ENCODE data around the gene STOX1. TPM values are rescaled to one million over a fixed set of nuclear protein-coding genes. Genes with fewer than 3 reads are reported as not detected.

Gene STOX1
- total and polyA plus RNA-seq, 2 of the 13 experiments (the other 11 are each of a cell fraction or from before 2014, with no cell fraction given) = 2.5 to 6.0 TPM

DNA sequence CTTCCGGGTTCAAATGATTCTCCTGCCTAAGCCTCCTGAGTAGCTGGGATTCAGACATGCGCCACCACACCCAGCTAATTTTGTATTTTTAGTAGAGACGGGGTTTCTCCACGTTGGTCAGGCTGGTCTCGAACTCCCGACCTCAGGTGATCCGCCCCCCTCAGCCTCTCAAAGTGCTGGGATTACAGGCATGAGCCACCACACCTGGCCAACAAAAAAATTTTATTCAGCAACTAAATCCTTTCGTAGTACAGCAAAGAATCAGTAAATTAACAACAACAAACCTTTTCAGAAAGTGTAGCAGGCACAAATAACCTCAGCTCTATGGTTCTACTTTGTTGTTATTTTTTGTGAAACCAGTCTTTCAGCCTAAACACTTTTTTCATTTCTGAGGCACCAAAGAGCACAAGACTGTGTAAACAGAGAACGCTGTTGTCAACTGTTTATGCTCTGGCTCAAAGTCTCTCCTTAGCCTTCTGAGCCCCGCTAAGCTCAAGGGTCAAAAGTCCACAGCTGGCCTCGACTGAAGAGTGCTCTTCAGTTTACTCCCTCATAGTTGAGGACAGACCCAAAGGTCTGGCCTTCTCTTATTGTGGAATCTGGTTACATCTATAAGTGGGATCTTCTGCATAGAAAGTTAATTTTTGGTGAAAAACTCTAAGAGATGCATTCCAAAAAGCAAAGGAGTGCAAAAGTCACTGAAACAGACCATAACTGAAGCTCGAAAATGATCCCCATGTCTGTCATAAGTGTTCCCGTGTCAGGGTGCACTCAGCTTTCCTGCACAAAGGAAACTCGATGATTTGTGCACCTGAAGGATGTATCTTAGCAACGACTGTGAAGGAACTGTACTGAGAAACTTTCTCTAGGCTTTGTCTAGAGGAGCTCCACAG, 49.2 kb downstream of the STOX1 start (continued):
- TF ChIP-seq, protein P1, sequence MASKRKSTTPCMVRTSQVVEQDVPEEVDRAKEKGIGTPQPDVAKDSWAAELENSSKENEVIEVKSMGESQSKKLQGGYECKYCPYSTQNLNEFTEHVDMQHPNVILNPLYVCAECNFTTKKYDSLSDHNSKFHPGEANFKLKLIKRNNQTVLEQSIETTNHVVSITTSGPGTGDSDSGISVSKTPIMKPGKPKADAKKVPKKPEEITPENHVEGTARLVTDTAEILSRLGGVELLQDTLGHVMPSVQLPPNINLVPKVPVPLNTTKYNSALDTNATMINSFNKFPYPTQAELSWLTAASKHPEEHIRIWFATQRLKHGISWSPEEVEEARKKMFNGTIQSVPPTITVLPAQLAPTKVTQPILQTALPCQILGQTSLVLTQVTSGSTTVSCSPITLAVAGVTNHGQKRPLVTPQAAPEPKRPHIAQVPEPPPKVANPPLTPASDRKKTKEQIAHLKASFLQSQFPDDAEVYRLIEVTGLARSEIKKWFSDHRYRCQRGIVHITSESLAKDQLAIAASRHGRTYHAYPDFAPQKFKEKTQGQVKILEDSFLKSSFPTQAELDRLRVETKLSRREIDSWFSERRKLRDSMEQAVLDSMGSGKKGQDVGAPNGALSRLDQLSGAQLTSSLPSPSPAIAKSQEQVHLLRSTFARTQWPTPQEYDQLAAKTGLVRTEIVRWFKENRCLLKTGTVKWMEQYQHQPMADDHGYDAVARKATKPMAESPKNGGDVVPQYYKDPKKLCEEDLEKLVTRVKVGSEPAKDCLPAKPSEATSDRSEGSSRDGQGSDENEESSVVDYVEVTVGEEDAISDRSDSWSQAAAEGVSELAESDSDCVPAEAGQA (IDR thresholded peaks at IDR 0.05; ENCODE audit: low read depth) = 0 out of 2 replicates have a peak, but pooled peaks have one; percentile 37
- TF ChIP-seq, protein P1 (CRISPR knock-in tag; IDR thresholded peaks at IDR 0.05; ENCODE audit: borderline replicate concordance) = no peak; the same call in 1 of the 2 replicates
- TF ChIP-seq NR1H2 (CRISPR knock-in tag; IDR thresholded peaks at IDR 0.05; ENCODE audit: borderline replicate concordance, low read depth) (no peak), KDM6A (CRISPR knock-in tag; IDR thresholded peaks at IDR 0.05; ENCODE audit: low read depth) (peak; percentile 97), ZNF431 (CRISPR knock-in tag; IDR thresholded peaks at IDR 0.05; ENCODE audit: borderline replicate concordance, low read depth) (peak; percentile 33; the same call in 1 of the 2 replicates), ZNF101 (CRISPR knock-in tag; IDR thresholded peaks at IDR 0.05; ENCODE audit: borderline replicate concordance, low read depth) (no peak), ZNF451 (CRISPR knock-in tag; IDR thresholded peaks at IDR 0.05) (no peak), IKZF4 (CRISPR knock-in tag; IDR thresholded peaks at IDR 0.05; ENCODE audit: borderline replicate concordance, low read depth, not compliant biosample characterization) (no peak), ASH2L (IDR thresholded peaks at IDR 0.05; ENCODE audit: insufficient read length, low read depth, low read length) (peak; percentile 97), ZNF44 (CRISPR knock-in tag; IDR thresholded peaks at IDR 0.05) (no peak), SALL2 (CRISPR knock-in tag; IDR thresholded peaks at IDR 0.05) (0 out of 2 replicates have a peak, but pooled peaks have one; percentile 35), ZNF124 (CRISPR knock-in tag; IDR thresholded peaks at IDR 0.05) (no peak), KLF6 (CRISPR knock-in tag; IDR thresholded peaks at IDR 0.05) (no peak; the same call in 1 of the 2 replicates)
- TF ChIP-seq, protein P2, sequence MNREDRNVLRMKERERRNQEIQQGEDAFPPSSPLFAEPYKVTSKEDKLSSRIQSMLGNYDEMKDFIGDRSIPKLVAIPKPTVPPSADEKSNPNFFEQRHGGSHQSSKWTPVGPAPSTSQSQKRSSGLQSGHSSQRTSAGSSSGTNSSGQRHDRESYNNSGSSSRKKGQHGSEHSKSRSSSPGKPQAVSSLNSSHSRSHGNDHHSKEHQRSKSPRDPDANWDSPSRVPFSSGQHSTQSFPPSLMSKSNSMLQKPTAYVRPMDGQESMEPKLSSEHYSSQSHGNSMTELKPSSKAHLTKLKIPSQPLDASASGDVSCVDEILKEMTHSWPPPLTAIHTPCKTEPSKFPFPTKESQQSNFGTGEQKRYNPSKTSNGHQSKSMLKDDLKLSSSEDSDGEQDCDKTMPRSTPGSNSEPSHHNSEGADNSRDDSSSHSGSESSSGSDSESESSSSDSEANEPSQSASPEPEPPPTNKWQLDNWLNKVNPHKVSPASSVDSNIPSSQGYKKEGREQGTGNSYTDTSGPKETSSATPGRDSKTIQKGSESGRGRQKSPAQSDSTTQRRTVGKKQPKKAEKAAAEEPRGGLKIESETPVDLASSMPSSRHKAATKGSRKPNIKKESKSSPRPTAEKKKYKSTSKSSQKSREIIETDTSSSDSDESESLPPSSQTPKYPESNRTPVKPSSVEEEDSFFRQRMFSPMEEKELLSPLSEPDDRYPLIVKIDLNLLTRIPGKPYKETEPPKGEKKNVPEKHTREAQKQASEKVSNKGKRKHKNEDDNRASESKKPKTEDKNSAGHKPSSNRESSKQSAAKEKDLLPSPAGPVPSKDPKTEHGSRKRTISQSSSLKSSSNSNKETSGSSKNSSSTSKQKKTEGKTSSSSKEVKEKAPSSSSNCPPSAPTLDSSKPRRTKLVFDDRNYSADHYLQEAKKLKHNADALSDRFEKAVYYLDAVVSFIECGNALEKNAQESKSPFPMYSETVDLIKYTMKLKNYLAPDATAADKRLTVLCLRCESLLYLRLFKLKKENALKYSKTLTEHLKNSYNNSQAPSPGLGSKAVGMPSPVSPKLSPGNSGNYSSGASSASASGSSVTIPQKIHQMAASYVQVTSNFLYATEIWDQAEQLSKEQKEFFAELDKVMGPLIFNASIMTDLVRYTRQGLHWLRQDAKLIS (CRISPR knock-in tag; IDR thresholded peaks at IDR 0.05) = no peak
- TF ChIP-seq, protein P3, sequence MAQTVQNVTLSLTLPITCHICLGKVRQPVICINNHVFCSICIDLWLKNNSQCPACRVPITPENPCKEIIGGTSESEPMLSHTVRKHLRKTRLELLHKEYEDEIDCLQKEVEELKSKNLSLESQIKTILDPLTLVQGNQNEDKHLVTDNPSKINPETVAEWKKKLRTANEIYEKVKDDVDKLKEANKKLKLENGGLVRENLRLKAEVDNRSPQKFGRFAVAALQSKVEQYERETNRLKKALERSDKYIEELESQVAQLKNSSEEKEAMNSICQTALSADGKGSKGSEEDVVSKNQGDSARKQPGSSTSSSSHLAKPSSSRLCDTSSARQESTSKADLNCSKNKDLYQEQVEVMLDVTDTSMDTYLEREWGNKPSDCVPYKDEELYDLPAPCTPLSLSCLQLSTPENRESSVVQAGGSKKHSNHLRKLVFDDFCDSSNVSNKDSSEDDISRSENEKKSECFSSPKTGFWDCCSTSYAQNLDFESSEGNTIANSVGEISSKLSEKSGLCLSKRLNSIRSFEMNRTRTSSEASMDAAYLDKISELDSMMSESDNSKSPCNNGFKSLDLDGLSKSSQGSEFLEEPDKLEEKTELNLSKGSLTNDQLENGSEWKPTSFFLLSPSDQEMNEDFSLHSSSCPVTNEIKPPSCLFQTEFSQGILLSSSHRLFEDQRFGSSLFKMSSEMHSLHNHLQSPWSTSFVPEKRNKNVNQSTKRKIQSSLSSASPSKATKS (CRISPR knock-in tag; IDR thresholded peaks at IDR 0.05) = no peak
